Stimulated activated CD4-positive, alpha-beta T cell treated with anti-CD3 and anti-CD28 coated beads, Interleukin-1b, Interleukin-23, amount 100 ng/mL, for 4 hours (primary cell): ENCODE results near the gene FAIM2.
A peak's percentile ranks its signal among the peaks of the same experiment; 100 is the strongest.

Experiments used
- DNase-seq, 2 donors: peaks; one replicate each; pipeline ENCODE4 v3.0.0-alpha.2; 2020; ENCODE audit warnings: low read depth in 2 of 2

FAIM2 gene

DNA sequence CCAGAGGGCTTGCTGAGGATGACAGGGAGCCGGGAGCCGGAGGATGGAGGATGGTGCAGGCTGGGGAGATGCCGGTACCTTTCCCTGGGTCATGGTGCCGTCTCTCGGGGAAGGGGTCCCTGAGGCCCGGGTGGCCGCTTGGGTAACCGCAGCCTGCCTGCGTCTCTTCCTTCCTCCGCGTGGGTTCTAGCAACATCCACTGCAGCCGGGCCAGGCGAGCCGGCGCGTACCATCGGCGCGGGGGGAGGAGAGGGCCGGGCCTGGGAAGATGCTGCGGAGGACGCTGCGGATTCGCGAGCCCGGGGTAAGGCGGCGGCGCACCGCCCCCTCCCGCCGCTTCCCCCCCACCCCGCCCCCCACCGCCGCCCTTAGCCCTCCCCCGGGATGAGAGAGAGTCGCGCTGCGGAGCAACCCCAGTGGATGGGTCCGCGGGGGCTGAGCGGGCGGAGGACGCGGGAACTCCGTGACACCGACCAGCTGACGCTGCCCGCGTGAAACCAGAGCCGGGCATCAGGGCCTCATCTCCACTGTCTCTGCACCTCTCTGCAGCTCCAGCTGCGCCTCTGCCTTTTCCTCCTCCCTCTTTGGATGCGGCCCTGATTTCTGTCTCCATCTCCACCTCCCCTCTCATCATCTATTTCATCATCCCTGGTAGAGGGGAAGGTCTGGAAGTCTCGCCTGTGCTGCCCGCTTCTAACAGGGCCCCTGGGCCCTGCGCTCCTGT, at the start of gene FAIM2:
FAIM2 (minus strand) TSS at position 201 of the 724 bp plus-strand sequence; CDS start at position 93, 108 bp downstream.
- DNase-seq = peak; percentile 30 to 34

DNA sequence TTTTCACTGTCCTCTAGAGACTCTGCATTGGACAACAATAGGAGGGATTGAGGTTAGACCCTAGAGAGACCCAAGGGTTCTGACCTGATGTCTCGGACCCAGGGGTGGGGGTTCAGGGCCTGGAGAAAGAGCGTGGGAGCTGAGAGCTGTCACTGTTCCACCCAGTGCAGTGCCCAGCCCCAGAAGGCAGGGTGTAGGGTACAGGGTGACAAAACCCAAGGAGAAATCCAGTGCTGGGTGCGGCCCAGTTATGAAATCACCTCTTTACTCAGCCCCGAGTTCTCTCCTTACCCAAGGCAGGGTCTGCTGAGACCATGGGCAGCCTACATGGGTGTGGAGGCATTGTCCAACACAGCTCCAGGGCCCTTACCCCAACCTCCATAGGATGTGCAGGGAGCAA, 49.5 kb upstream of the FAIM2 start:
- no peak for DNase-seq

DNA sequence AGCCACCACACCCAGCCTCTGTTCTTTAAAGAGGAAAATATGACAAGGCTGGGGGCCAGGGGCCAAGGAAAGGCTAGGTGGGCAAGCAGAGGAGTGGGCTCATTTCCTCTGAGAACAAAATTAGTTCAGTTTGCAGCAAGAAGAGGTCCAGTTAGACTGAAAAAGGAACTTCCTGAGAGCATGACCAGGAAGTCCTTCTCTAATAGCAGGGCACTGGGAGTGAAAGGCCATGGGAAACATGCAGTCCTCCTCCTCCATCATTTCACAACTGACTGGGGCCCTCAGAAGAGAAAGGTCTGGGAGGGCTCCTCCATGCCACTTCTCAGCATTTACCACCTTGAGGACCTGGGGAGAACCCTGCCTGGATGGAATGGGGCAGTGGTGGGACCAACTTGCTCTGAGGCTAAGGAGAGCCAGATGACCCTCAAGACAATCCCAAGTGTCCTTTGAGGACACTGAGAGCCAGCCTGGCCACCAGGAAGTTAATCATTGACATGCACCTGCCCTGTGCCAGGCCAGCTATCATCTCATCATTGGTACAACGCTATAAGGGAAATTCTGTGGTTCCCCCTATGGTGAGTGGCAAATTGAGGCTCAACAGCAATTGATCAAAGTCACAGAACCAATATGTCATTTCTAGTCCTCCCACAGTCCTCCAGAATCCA, 48.8 kb upstream of the FAIM2 start:
- DNase-seq = no peak

DNA sequence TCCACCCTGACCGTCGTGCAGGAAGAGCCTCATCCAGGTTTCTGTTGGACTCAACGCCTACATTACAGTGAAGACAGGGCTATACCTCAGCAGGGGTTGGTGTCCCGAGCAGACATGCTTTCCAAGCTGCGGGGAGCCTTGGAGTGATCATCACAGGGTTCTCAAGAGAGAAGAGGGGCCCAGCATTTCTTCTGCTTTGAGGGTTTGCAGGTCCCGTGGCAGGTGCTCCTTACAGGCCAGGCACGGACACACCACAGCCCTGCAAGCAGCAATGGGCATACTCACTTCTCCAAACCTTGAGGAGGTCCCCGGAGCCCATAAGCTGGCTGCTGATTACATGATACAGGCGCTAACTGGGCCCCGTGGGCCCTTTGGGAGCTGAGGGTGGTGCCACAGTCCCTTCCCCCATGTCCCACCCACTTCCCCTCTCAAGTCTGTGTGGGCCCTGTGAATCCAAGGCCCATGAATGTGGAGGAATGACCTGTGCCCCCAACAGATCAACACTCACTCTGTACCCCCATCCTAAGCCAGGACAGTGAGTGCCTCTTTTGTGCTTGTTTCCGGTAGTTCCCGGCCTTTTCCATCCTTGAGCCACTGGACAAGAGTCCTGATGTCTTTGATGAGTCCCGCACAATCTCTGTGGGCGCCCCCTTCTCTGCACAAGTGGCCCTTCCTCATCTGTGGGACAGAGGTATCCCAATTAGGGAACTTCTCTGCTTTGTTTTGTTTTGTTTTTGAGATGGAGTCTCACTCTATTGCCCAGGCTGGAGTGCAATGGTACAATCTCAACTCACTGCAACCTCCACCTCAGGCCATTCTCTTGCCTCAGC, 47.9 kb upstream of the FAIM2 start:
- no peak for DNase-seq

DNA sequence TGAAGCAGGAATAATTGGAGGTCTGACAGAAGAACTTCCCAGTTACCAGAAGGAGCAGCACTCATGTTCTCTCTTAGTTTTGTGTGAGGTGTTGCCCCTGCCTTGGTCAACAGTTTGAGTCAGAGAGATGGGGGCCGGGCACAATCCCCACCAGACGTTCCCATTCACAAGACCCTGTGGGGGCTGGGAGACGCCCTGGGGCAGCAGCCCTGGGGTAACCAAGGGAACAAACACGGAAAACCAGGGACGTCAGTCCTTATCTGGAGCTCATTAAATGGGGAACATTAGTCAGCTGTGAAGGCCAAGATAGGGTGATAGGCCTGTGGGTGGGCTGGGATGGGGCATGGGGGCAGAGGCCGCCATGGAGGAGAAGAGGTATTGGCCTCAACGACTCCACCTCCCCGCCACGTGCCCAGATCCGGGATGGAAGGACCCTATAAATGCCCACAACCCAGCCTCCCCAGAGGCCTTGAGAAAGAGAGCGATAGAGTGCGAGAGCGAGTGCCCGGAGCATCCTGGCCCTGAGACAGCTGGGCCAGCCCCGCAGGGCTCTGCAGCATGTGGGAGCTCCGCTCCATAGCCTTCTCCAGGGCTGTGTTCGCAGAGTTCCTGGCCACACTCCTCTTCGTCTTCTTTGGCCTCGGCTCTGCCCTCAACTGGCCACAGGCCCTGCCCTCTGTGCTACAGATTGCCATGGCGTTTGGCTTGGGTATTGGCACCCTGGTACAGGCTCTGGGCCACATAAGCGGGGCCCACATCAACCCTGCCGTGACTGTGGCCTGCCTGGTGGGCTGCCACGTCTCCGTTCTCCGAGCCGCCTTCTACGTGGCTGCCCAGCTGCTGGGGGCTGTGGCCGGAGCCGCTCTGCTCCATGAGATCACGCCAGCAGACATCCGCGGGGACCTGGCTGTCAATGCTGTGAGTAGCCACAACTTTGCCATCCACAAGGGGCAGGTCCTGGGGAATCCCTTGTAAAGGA, 46.9 kb upstream of the FAIM2 start, which contains the start of gene AQP2:
AQP2 (plus strand) TSS at position 465 of the 979 bp plus-strand sequence; CDS start at position 559, 94 bp downstream.
- no peak for DNase-seq

DNA sequence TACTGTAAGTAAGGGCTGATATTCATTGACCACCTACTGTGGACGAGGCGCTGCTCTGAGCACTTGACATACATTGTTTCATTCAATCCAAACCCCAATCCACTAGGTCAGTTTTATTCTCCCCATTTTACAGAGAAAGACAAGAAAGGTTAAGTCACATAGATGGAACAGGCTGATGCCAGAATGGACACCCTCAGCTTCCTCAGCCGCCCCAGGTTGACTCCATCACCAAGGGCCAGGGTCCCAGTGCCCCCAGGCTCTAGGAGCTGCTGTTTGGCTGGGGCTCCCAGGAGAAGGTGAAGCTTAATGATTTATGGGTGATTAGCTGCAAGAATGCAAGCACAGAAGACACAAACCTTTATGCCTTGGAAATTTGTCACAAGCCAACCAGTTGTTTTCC, 46.2 kb upstream of the FAIM2 start:
- DNase-seq = no peak

DNA sequence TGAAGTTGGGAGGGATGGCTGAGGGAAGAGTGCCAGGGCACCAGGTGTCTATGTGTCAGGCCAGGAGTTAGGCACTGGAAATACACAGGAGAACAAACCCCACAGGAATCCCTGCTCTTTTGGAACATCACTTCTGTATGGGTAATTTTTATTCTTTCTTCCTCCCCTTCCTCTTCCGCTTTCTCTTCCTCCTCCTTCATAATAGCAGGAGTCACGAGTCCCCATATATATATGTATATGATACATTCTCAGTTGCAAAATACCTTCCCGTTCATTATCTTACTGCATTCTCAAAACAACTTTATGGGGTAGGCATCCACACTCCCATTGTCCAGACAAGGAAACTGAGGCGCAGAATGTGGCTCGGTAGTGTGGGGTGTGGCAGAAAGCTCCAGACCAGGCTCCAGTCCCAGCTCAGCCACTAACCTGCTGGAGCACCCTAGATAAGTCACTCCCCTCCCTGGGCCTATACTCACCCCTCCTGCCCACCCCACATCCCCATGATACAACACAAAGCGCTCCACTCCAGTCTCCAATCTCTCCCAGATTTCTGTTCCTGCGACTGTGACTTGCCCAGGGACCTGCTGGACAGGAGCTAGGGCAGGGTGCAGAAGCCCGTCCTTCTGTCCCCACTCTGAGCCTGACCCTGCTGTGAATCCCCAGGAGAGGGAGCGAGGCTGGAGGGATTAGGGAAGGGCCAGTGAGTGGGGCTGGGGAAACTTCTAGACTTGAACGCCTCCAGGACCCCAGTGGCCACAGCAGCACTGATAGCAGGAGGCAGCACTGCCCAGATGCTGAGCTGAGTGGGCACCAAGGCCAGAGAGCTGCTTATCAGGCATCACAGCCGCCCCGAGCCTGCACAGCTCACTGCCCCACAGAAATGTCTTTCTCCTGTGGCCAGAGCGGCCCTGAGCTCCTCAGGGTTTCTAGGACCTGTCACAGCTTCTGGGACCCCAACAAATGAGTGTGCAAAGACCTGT, 45.5 kb upstream of the FAIM2 start:
- no peak for DNase-seq

DNA sequence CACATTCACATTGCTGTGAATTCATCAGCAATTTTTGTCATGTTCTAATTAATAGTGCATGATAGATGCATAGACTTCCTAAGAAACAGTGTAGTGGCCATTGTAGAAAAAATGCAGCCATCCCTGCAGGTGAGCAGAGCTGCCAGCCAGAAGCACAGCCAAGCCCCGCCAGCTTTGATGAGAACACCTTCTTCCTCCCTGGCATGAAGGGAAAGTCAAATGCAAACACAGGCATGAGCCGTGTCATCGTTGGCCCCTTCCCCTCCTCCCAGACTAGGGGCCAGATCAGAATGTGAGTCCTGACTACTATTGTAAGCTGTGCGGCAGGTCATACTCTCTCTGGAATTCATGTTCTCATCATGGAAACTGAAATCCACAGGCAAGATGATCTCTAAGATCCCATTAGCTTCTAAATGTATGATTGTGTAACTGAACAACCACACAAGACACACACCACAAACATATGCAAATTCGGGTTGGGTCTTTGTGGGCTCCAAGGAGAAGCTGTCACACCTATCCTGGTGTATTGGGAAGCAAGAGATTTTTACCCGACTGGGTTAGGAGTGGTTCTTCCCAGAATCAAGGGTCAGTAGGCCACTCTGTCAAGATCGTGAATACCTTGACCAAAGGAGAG, 44.0 kb upstream of the FAIM2 start:
- DNase-seq = no peak

DNA sequence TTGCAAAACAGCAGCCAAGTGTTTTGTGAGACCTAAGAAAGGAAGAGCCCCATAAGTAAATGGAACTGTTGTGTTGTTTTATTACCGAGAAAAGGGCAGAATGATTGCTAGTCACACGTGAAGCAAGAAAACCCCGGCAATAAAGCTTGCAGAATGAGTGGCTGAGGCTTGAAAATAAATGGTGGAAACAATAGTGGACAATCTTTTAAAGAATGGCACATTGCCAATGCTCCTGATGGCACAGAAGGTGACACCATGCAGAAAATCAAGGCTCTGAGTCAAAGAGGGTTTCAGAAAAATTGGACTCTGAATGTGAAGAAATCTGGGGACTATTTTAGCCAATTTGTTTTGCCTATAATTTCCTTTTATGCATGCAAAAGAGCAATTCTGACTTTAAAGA, 42.8 kb upstream of the FAIM2 start:
- no peak for DNase-seq

DNA sequence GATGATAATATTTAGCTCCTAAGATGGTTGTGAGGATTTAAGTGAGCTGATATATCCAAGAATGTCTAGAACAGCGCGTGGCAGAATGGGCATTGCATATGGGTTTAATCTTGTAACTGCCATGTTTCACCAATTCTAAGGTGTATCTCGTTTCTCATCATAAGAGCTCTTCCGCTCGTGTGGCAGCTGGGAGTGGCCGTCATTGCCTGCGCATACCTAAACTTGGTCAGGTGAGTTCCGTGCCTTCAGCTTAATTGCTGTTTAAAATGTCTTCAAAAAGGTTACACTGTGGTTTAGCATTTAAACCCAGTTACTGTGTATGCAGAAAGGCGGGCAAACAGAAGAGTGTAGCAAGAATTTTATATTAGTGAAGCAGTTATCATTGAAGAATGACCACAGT, 42.4 kb upstream of the FAIM2 start:
- no peak for DNase-seq

DNA sequence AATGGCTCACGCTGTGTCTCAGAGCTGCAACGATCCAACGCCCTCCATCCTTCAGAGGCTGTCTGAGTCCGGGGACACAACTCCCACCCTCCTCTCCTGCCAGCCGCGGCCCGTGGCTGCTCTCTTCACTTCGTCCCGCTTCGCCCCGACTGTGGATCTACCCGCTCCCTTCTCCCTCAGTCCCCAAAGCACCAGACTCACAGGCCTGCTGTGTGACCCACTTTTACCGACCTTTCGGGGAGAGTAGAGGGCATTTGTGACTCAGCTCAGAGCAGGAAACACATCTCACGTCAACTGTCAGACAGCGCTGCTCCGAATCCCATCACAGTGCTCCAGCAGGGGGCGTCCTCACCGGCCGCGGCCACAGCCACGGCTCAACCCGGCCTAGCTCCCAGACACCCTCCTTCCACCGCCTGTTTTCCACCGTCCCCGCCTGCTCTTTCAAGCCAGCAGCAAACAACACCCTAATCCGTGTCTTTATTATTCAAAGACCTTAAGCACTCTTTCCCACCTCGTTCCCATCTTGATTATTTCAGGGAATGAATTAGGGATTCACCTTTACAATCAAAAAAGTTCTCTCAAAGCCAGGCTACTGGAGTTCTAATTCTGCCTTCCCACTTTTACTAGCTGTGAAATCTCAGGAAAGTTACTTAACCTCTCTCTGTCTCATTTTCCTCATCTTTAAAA, 41.8 kb upstream of the FAIM2 start:
- peak; percentile 85 to 88 for DNase-seq

DNA sequence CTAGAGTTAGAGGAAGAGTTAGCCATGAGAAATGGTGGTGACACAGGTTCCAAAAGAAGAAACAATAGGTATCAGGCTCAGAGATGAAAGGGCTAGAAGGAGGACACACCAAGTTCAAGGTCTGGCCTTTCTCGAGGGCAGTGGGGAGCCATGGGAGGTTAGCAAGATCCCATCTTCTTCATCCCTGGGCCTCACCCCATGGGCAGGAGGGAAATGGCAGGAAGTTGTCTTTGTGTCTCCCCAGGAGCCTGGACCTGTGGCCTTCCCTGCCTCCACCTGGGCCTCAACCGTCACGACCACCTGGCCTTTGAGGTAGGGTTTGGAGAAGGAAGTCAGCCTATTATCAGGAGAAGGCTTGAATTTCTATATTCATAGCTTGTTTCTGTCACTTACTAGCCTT, 41.0 kb upstream of the FAIM2 start:
- no peak for DNase-seq

DNA sequence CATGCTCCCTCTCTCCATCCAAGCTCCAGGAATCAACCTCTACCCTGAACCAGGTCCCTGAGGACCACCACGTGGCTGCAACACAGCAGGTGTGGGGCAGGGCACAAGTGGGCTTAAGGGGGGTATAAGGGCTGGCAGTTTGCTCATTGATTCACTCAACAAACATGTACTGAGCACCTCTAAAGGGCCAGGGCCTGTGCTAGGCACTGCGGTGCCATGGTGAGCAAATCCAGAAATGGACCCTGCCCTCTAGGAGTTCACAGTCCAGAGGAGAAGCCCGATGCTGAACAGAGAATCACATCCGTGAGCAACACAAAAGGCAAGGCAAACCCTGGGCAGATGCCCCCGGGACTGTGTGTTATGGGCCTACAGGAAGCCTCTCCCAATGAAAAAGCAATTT, 40.3 kb upstream of the FAIM2 start:
- no peak for DNase-seq

DNA sequence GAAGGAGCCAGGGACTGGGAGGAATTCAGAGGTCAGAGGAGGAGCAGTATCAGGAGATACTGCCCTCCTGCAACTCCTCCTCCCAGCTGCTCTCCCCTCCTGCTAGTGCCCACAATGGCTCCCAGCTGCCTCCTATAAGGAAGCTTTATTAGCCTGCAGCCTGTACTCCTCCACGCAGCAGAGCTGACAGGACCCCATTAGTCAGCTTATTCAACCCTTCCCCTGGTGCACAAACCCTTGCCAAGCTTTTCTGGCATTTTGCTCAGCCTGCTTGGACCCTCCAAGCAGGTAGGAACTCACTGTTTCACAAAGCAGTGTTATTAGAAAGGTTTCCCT, 39.9 kb upstream of the FAIM2 start:
- DNase-seq = no peak

DNA sequence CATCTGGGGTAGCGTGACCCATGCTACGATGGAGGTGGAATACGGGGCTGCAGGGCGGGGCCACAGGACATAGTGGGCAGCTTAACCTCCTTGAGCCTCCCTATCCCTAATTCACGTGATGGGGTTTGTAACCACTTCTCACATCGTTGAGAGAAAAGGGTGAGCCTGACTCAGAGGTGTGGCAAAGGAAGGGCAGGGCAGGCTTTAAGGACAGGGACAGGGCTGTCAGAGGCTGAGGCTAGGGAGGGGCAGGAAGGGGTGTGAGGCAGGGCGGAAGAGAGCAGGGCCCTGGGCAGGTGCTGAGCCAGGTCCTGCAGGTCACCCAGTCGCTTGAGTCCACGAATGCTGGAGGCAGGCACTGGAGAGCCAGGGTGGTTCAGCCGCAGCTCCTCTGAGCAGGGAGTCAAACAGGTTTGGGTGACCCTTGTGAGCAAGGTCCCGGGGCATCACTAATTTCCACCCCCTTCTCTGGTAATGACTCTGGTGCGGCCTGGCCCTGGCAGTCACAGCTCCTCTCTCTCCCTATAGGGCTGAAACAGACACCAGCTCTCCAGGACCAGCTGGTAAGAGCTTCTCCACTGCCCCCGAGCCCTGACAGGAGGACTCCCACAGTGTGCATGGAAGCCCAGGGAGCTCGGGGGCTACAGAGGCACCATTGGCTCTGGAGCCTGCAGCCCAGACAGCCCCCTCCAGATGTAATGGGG, 39.4 kb upstream of the FAIM2 start:
- DNase-seq = no peak

DNA sequence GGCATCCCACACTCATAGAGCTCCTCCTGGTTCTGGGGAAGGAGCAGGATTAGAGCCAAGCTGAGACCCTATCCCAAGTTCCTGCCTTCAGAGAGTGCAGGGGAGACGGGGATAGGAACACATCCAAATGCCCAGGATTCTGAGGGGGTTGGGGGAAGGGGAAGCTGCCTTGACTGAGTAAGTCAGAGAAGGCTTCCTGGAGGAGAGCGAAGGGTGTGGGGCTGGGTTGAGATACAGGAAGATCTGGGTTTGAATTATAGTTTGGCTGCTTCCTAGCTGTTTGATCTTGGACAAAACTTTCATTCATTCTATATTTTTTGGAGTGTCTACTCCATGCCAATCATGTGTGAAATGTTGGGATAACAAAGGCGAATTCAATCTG, 38.8 kb upstream of the FAIM2 start:
- DNase-seq = no peak

DNA sequence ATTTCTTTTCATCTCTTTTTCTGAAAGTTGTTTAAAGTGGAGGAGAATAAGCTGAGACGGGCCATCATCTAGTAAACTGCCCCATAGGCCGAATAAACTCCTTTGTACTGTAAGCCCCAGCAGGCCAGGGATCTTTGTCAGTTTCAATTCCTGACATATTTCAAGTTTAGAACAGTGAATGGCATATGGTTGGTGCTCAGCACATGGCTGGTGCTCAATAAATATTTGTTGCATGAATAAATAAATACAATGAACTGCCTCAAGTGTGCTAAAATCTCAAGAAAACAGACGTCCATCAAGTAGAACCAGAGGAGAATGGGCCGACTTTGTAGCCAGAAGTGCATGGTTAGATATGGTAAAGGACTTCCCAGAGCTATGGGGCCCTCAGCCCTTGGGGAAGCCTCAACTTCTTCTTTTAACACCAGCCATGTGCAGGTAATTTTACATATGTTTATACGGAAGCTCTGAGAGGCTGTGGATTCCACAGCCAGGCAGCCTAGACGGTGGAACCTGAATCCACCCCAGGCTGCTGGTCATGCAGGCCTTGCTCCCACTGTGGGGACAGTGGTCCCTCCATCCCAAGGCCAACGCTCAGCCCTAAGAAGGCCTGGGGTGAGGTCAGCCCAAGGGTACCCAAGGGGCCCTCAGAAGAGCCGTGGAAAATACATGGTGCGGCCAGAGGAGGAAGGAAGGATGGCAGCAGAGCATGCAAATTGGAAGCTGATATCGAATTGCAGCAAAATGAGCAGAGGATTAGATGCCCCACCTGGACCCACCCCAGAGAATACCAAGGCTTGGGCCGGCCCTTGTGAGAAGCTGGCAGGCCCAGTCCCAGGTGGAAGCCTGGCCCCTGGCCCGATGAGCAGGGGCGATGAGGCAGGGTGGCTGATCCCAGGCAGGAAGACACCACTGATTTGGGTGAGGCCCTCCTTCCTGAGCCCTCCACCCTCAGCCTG, 38.1 kb upstream of the FAIM2 start:
- no peak for DNase-seq
